Common myeloid progenitor, CD34-positive (primary cell): Measurements from ENCODE around the gene ANKRD13D.

ENCODE experiments used
- CTCF ChIA-PET: fragments of 350-600 bp; sonication (Branson Sonifier 250); formaldehyde crosslinking; loops from one replicate; lab custom pipeline; 2021; ENCODE audit warnings: antibody characterized with exemption; lab: Charles Lee
- POLR2A ChIA-PET: fragments of 350-600 bp; sonication (Branson Sonifier 250); formaldehyde crosslinking; loops from one replicate; lab custom pipeline; 2021; ENCODE audit warnings: antibody characterized with exemption; lab: Charles Lee
- DNase-seq, 3 donors: peaks; one replicate each; pipeline versions ENCODE4 v3.0.0 to v3.0.0-alpha.2; 2013
- H3K27ac ChIP-seq, 2 experiments: 1 replicate in 1 of 2; 2 replicates in 1 of 2; pipeline ENCODE4 v1.7.0; 2013; ENCODE audit warnings: inconsistent platforms in 2 of 2, low read length in 2 of 2, mild to moderate bottlenecking in 2 of 2, low read depth in 1 of 2, moderate library complexity in 1 of 2; ENCODE audit not compliant: severe bottlenecking in 2 of 2, insufficient read depth in 1 of 2, poor library complexity in 1 of 2
- H3K27me3 ChIP-seq, 5 experiments: replicated peaks in 2 of 5; 1 replicate in 3 of 5; 2 replicates in 2 of 5; pipeline versions ENCODE4 v1.6.1 to v1.7.0; 2013; ENCODE audit warnings: low read length in 4 of 5, mild to moderate bottlenecking in 2 of 5, moderate library complexity in 2 of 5, inconsistent platforms in 1 of 5; ENCODE audit not compliant: insufficient read depth in 5 of 5, control insufficient read depth in 4 of 5
- H3K36me3 ChIP-seq, 4 experiments: 1 replicate in 2 of 4; 2 replicates in 2 of 4; pipeline versions ENCODE4 v1.6.1 to v1.7.0; 2013; ENCODE audit warnings: low read length in 3 of 4, control low read depth in 1 of 4, mild to moderate bottlenecking in 1 of 4; ENCODE audit not compliant: control insufficient read depth in 4 of 4, insufficient read depth in 4 of 4
- H3K4me1 ChIP-seq, 4 experiments: 1 replicate in 3 of 4; 2 replicates in 1 of 4; pipeline versions ENCODE4 v1.6.1 to v1.7.1; 2013; ENCODE audit warnings: low read length in 3 of 4, mild to moderate bottlenecking in 3 of 4, control low read depth in 1 of 4, inconsistent platforms in 1 of 4, moderate library complexity in 1 of 4; ENCODE audit not compliant: control insufficient read depth in 4 of 4, insufficient read depth in 4 of 4; ENCODE audit errors: control extremely low read depth in 1 of 4
- H3K4me3 ChIP-seq, 7 experiments: 1 replicate in 4 of 7; 2 replicates in 3 of 7; pipeline versions ENCODE4 v1.5.1 to v1.7.0; 2013; ENCODE audit warnings: mild to moderate bottlenecking in 7 of 7, low read length in 6 of 7, moderate library complexity in 6 of 7, inconsistent platforms in 2 of 7, low read depth in 2 of 7, control low read depth in 1 of 7; ENCODE audit not compliant: insufficient read depth in 4 of 7, control insufficient read depth in 1 of 7; ENCODE audit errors: extremely low read depth in 1 of 7
- H3K9me3 ChIP-seq, 5 experiments: 1 replicate in 4 of 5; 2 replicates in 1 of 5; pipeline versions ENCODE4 v1.6.1 to v1.7.1; 2013; ENCODE audit warnings: low read length in 4 of 5, mild to moderate bottlenecking in 2 of 5, inconsistent platforms in 1 of 5, low read depth in 1 of 5, moderate library complexity in 1 of 5; ENCODE audit not compliant: control insufficient read depth in 4 of 5, insufficient read depth in 2 of 5; ENCODE audit errors: control extremely low read depth in 1 of 5
- whole genome bisulfite sequencing: methylation state at CpG from one replicate; pipeline ENCODE4 v1.1.5; 2013; ENCODE audit not compliant: insufficient coverage; 5-methylcytosine and 5-hydroxymethylcytosine counted together

Gene ANKRD13D

DNA sequence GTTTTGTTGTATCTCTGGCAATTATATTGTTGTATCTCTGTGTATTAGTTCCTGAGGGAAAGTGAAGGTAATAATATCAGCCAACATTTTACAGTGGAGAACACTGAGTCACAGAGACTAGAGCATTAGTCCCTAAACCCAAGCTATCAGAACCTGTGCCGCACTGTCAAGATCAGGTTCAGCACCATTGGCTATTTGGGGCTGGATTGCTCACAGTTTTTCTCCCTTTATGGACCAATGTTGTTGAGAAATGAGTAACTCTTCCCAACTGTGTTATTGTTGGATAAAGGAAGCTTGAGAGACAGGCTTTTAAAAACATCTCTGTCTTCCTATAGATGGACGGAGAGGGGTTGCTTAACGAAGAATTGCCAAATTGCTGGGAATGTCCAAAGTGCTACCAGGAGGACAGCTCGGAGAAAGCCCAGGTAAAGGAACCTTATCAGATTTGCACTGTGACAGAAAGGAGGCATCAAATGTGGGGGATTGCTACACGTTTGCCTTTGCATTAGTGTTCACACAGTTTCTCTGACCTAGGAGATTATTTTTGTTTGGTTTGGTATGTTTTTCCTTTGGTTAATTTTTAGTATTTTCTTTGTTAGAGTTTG is 41.1 kb upstream of the ANKRD13D start:
- 100% methylated on average over 4 of the region's 5 CpGs for WGBS
- CTCF ChIA-PET: interaction anchor here (0.9 to 1.4 kb wide), 2 partner anchors 14 to 135 kb away, joined by 3 read pairs; no protein-coding TSS in a partner anchor
- Histone ChIP-seq H3K36me3 (peaks cover 33 to 96% (median 79%) of the 10 kb centered on the region in 4 experiments), H3K9me3 (no peaks in the 10 kb centered on the region), H3K4me3 (no peak overlapping the region), H3K27me3 (no peaks in the 10 kb centered on the region), H3K4me1 (peaks cover 0 to 6% (median 2%) of the 10 kb centered on the region in 4 experiments), H3K27ac (no peak overlapping the region)
- DNase-seq: no peak
- POLR2A ChIA-PET: interaction anchor here (0.6 kb wide), 1 partner anchor 25 kb away, joined by 5 read pairs; no protein-coding TSS in a partner anchor

GRCh38 chr11:67248653-67249052 is 40.5 kb upstream of the ANKRD13D start:
- ChIA-PET CTCF (interaction anchor here (0.9 kb wide), 1 partner anchor 134 kb away, joined by 3 read pairs; no protein-coding TSS in a partner anchor), POLR2A (interaction anchor here (0.6 kb wide), 2 partner anchors 25 to 83 kb away, joined by 3 to 5 read pairs; no protein-coding TSS in a partner anchor)
- H3K27ac ChIP-seq: no peak overlapping the region
- peaks cover 0 to 8% (median 3%) of the 10 kb centered on the region in 4 experiments for H3K4me1 ChIP-seq
- DNase-seq: no peak
- no peak overlapping the region for H3K4me3 ChIP-seq
- no peaks in the 10 kb centered on the region for H3K27me3 ChIP-seq
- peaks cover 34 to 96% (median 81%) of the 10 kb centered on the region in 4 experiments for H3K36me3 ChIP-seq
- H3K9me3 ChIP-seq: no peaks in the 10 kb centered on the region

DNA sequence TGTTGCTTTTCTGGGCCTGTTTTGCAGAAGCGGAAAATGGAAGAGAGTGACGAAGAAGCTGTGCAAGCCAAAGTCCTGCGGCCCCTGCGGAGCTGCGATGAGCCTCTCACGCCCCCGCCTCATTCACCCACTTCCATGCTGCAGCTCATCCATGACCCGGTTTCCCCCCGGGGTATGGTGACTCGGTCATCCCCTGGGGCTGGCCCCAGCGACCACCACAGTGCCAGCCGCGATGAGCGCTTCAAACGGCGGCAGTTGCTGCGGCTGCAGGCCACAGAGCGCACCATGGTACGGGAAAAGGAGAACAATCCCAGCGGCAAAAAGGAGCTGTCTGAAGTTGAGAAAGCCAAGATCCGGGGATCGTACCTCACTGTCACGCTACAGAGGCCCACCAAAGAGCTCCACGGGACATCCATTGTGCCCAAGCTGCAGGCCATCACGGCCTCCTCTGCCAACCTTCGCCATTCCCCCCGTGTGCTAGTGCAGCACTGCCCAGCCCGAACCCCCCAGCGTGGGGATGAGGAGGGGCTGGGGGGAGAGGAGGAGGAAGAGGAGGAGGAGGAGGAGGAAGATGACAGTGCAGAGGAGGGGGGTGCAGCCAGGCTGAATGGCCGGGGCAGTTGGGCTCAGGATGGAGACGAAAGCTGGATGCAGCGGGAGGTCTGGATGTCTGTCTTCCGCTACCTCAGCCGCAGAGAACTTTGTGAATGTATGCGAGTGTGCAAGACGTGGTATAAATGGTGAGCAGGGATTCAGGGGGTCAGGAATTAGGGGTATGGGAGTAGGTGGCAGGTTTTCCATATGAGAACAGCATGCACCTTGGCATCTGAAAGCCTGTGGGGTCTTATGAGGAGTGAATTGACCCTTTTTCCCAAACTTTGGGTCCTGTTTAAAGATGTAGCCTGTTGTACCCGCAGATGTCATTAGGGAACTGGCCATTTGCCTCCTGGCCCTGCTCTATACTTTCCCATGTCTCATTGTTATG is 38.8 kb upstream of the ANKRD13D start:
- peaks cover 0 to 8% (median 3%) of the 10 kb centered on the region in 4 experiments for H3K4me1 ChIP-seq
- H3K36me3 ChIP-seq: peaks cover 36 to 99% (median 82%) of the 10 kb centered on the region in 4 experiments
- WGBS: 97% methylated on average over 28 of the region's 37 CpGs
- DNase-seq: no peak
- H3K27ac ChIP-seq: no peak overlapping the region
- no peak overlapping the region for H3K4me3 ChIP-seq
- no peaks in the 10 kb centered on the region for H3K9me3 ChIP-seq
- ChIA-PET POLR2A (interaction anchor here (3.8 kb wide), 1 partner anchor 10 kb away, joined by 17 read pairs; no protein-coding TSS in a partner anchor), CTCF (interaction anchor here (1.0 to 5.4 kb wide), 6 partner anchors 13 to 130 kb away, joined by 3 to 59 read pairs (median 5); no protein-coding TSS in a partner anchor)
- no peaks in the 10 kb centered on the region for H3K27me3 ChIP-seq

DNA sequence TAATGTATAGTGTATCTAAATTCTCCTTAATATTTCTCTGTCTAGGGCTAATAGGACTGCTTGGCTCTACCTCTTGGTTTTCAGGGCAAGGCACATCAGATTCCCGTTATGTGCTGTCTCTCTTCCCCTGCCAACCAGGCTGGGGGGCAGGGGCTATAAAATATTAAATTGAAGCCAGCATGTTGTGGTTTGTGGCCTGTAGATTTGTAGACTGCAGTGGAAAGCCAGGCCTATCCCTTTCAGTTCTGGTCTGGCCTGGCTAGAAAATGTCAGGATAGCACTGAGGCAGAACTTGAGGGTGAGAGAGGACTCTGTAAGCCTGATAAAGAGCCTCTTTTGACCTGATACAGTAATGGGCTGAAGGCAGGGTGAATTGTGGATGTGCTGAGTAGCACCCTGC is 37.3 kb upstream of the ANKRD13D start:
- ChIA-PET POLR2A (interaction anchor here (1.1 to 3.8 kb wide), 2 partner anchors 11 kb away, joined by 4 to 17 read pairs; no protein-coding TSS in a partner anchor), CTCF (interaction anchor here (1.4 to 5.4 kb wide), 10 partner anchors 7 to 101 kb away, joined by 3 to 59 read pairs (median 6); partner anchors contain the start of gene POLD4)
- Histone ChIP-seq H3K27ac (peak overlapping the region in 1 of 2 experiments; percentile 51), H3K27me3 (no peaks in the 10 kb centered on the region), H3K4me1 (peaks cover 0 to 8% (median 3%) of the 10 kb centered on the region in 4 experiments), H3K4me3 (no peak overlapping the region), H3K36me3 (peaks cover 30 to 98% (median 79%) of the 10 kb centered on the region in 4 experiments), H3K9me3 (no peaks in the 10 kb centered on the region)
- DNase-seq: no peak
- no CpG with 5 or more reads among the region's 1 CpG for WGBS

DNA sequence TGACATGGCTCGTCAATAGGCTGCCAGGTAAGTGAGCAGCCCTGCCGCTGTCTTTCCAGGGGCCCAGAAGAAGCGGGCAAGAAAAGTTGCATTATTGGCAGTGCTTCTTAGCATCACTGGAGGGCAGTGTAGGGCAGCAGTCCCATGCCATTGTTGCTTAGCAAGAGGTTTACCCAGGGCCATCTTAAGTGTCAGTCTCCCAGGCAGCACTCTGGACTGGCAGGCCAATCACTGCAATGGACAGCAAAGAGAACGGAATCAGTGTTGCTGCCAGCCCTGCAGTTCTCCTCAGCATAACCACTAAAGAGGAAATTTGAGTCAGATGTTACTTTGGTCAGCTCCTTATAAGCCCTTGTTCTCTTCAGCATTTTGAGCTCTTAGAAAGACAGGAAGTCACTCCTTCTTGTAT is 36.3 kb upstream of the ANKRD13D start:
- no peaks in the 10 kb centered on the region for H3K27me3 ChIP-seq
- 71% methylated on average over 4 of the region's 4 CpGs for WGBS

DNA sequence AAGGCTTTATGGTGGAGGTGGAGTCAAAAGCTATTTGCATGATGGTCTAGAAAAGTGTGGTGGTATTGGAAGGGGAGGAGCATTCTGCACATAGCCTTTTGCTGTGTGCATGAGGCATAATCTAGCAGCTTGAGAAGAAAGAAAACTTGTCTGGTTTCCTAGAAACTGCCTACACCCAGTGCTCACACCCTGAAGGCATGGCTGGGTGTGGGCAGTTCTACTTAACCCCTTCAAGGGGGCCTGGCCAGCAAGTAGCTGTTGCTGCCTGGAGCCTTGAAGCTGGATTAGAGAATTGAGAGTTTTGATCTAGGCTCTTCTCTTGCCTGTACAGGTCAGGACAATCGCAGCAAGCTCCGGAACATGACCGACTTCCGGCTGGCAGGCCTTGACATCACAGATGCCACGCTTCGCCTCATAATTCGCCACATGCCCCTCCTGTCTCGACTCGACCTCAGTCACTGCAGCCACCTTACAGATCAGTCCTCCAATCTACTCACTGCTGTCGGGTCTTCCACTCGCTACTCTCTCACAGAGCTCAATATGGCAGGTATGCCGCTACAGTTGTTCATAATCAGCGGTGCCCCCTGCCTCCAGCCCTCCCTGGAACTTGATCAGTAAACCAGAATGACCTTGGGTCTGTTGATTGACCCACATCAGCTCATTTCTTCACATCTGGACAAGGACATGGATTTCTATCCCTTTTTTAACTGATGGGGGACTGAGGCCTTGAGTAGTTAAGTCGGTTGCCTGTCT is 35.1 kb upstream of the ANKRD13D start:
- Histone ChIP-seq H3K4me1 (peaks cover 0 to 8% (median 3%) of the 10 kb centered on the region in 4 experiments), H3K27me3 (no peaks in the 10 kb centered on the region), H3K27ac (no peak overlapping the region), H3K4me3 (no peak overlapping the region), H3K36me3 (peaks cover 18 to 87% (median 65%) of the 10 kb centered on the region in 4 experiments), H3K9me3 (no peaks in the 10 kb centered on the region)
- WGBS: 96% methylated on average over 14 of the region's 14 CpGs
- POLR2A ChIA-PET: interaction anchor here (0.7 to 3.8 kb wide), 3 partner anchors 14 to 63 kb away, joined by 3 to 17 read pairs (median 6); no protein-coding TSS in a partner anchor
- CTCF ChIA-PET: interaction anchor here (1.1 to 5.4 kb wide), 11 partner anchors 9 to 172 kb away, joined by 3 to 59 read pairs (median 7); no protein-coding TSS in a partner anchor
- DNase-seq: no peak

More for the DNA sequence above, 36.3 kb upstream of the ANKRD13D start:
- POLR2A ChIA-PET: interaction anchor here (0.6 to 3.8 kb wide), 4 partner anchors 9 to 29 kb away, joined by 3 to 17 read pairs (median 3); no protein-coding TSS in a partner anchor
- Histone ChIP-seq H3K9me3 (no peaks in the 10 kb centered on the region), H3K4me1 (peaks cover 0 to 8% (median 3%) of the 10 kb centered on the region in 4 experiments), H3K36me3 (peaks cover 26 to 94% (median 76%) of the 10 kb centered on the region in 4 experiments), H3K4me3 (no peak overlapping the region), H3K27ac (no peak overlapping the region)
- CTCF ChIA-PET: interaction anchor here (0.8 to 5.4 kb wide), 16 partner anchors 8 to 134 kb away, joined by 3 to 59 read pairs (median 4); partner anchors contain the start of genes ANKRD13D and POLD4
- peak; percentile 71 to 88 (median 87) for DNase-seq
